Gastrocnemius medialis (tissue), 4 donors: Measurements from ENCODE around the gene SLC35G1. TPM values are rescaled to one million over a fixed set of nuclear protein-coding genes. Genes with fewer than 3 reads are reported as not detected.
A peak's percentile ranks its signal among the peaks of the same experiment; 100 is the strongest.

Experiments used
- ATAC-seq, 2 donors: fragments of 150-250 bp; one replicate each; pipeline ENCODE4 v1.9.1; 2016
- DNase-seq, 2 donors: peaks; one replicate each; pipeline ENCODE4 v3.0.0-alpha.2; 2019
- H3K27ac ChIP-seq, 4 donors: fragments of 200-600 bp; sonication (generic); 1 replicate in 1 of 4; 2 replicates in 3 of 4; pipeline ENCODE4 v1.5.1; 2016 to 2018; ENCODE audit warnings: mild to moderate bottlenecking in 2 of 4, moderate library complexity in 1 of 4
- H3K27me3 ChIP-seq, 3 donors: fragments of 200-600 bp; sonication (generic) in 2 of 3; 1 replicate in 1 of 3; 2 replicates in 2 of 3; pipeline versions ENCODE4 v1.5.1 to v1.6.0; 2016 to 2019; ENCODE audit warnings: mild to moderate bottlenecking in 1 of 3, moderate library complexity in 1 of 3
- H3K36me3 ChIP-seq, 2 donors: fragments of 200-600 bp; sonication (generic) in 1 of 2; one replicate each; pipeline ENCODE4 v1.5.1; 2017 to 2018
- H3K4me1 ChIP-seq, 2 donors: fragments of 200-600 bp; sonication (generic) in 1 of 2; one replicate each; pipeline ENCODE4 v1.5.1; 2016 to 2017; ENCODE audit warnings: mild to moderate bottlenecking in 2 of 2
- H3K4me3 ChIP-seq, 4 donors: fragments of 200-600 bp; sonication (generic) in 3 of 4; 1 replicate in 1 of 4; 2 replicates in 3 of 4; pipeline ENCODE4 v1.5.1; 2016 to 2019; ENCODE audit warnings: mild to moderate bottlenecking in 2 of 4
- H3K9me3 ChIP-seq, 3 donors: fragments of 200-600 bp; sonication (generic) in 2 of 3; 1 replicate in 1 of 3; 2 replicates in 2 of 3; pipeline ENCODE4 v1.5.1; 2016 to 2019
- CTCF ChIP-seq, 5 experiments: fragments of 450-650 bp in 3 of 5; fragments of 200-600 bp in 2 of 5; sonication (generic) in 2 of 5; IDR thresholded peaks in 4 of 5; conservative IDR thresholded peaks in 1 of 5; 1 replicate in 4 of 5; 2 replicates in 1 of 5; pipeline ENCODE4 v1.5.1; 2016 to 2019; ENCODE audit warnings: antibody characterized with exemption in 5 of 5, mild to moderate bottlenecking in 3 of 5, moderate library complexity in 3 of 5
- POLR2A ChIP-seq, 2 donors: fragments of 450-650 bp; IDR thresholded peaks; one replicate each; pipeline ENCODE4 v1.6.1; 2017; ENCODE audit warnings: antibody characterized with exemption in 2 of 2, mild to moderate bottlenecking in 2 of 2, moderate library complexity in 2 of 2
- in situ Hi-C, 4 donors: fragments of 200-750 bp; cut with MboI; loops; one replicate each; pipeline versions ENCODE4 v1.15.0 to v1.8.0; 2017; ENCODE audit warnings: low sequenced_read_pairs in 4 of 4
- intact Hi-C: fragments of 100-400 bp; cut with DNase I; formaldehyde crosslinking; loops from one replicate; pipeline ENCODE4 v1.15.1; 2023; ENCODE audit warnings: low total_unique reads
- total RNA-seq, 4 donors: library from RNA; depleted of rRNA; stranded (reverse); fragments of >200 nt; gene quantifications; one replicate each; pipeline versions ENCODE4 v1.1.0 to v1.2.3, GENCODE V29; 2016

The SLC35G1 gene
- total RNA-seq, 4 donors from 2014 or later = 0.78 to 3.4 (median 0.97) TPM

DNA sequence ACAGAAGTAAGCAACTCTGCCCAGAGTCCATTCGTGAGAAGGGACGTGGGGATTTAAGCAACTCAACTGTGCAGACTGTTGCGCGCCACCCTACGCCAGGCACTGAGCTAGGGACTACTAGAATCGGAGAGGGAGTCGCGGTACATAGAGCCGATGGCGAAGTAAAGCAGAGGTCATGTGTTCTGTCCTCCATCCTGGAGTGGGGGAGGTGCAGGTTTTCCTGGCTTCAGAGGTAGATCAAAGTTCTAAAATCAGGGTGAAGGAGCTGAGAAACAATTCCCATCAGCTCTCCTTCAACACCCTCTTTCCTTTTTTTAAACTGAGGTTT, 23.2 kb downstream of the SLC35G1 start:
- no peak overlapping the region for H3K27ac ChIP-seq
- intact Hi-C loops = loop anchor here (5.0 to 10.0 kb wide), 4 partner anchors 75 to 535 kb away; partner anchors contain the start of gene PLCE1
- no peak for ATAC-seq
- no peak for DNase-seq
- in situ Hi-C loops = loop anchor here in 3 of 4 donors (5.0 kb wide), 2 partner anchors 400 to 405 kb away; no protein-coding TSS in a partner anchor
- H3K4me3 ChIP-seq = no peak overlapping the region
- TF ChIP-seq POLR2A (IDR thresholded peaks at IDR 0.05) (no peak), CTCF (IDR thresholded peaks at IDR 0.05 in 4 of 5, conservative IDR thresholded peaks at IDR 0.05 in 1 of 5) (no peak)
- peaks cover 0 to 3% of the 10 kb centered on the region in 2 donors for H3K4me1 ChIP-seq
- H3K36me3 ChIP-seq = no peaks in the 10 kb centered on the region
- H3K9me3 ChIP-seq = no peaks in the 10 kb centered on the region
- no peaks in the 10 kb centered on the region for H3K27me3 ChIP-seq

GRCh38 chr10:93917821-93918220, 24.0 kb downstream of the SLC35G1 start:
- ATAC-seq (no peak), DNase-seq (no peak)
- Histone ChIP-seq H3K4me3 (no peak overlapping the region), H3K27me3 (no peaks in the 10 kb centered on the region), H3K9me3 (no peaks in the 10 kb centered on the region), H3K27ac (no peak overlapping the region), H3K36me3 (no peaks in the 10 kb centered on the region), H3K4me1 (peaks cover 0 to 3% of the 10 kb centered on the region in 2 donors)
- intact Hi-C loops = loop anchor here (5.0 to 10.0 kb wide), 4 partner anchors 74 to 534 kb away; partner anchors contain the start of gene PLCE1
- in situ Hi-C loops = loop anchor here in 3 of 4 donors (5.0 kb wide), 2 partner anchors 399 to 404 kb away; no protein-coding TSS in a partner anchor
- TF ChIP-seq CTCF (IDR thresholded peaks at IDR 0.05 in 4 of 5, conservative IDR thresholded peaks at IDR 0.05 in 1 of 5) = no peak
- no peak for TF ChIP-seq POLR2A (IDR thresholded peaks at IDR 0.05)

GRCh38 chr10:93921338-93921737, 27.6 kb downstream of the SLC35G1 start:
- DNase-seq (no peak), ATAC-seq (no peak)
- H3K36me3 ChIP-seq = no peaks in the 10 kb centered on the region
- H3K4me3 ChIP-seq = no peak overlapping the region
- in situ Hi-C loops (loop anchor here in 1 of 4 donors (10.0 kb wide), 1 partner anchor 393 kb away; no protein-coding TSS in a partner anchor), intact Hi-C loops (no loop called here)
- no peak overlapping the region for H3K27ac ChIP-seq
- H3K4me1 ChIP-seq = peaks cover 0 to 3% of the 10 kb centered on the region in 2 donors
- no peaks in the 10 kb centered on the region for H3K9me3 ChIP-seq
- peak in 1 of 5 experiments; percentile 33 for TF ChIP-seq CTCF (IDR thresholded peaks at IDR 0.05 in 4 of 5, conservative IDR thresholded peaks at IDR 0.05 in 1 of 5)
- TF ChIP-seq POLR2A (IDR thresholded peaks at IDR 0.05) = no peak
- no peaks in the 10 kb centered on the region for H3K27me3 ChIP-seq

DNA sequence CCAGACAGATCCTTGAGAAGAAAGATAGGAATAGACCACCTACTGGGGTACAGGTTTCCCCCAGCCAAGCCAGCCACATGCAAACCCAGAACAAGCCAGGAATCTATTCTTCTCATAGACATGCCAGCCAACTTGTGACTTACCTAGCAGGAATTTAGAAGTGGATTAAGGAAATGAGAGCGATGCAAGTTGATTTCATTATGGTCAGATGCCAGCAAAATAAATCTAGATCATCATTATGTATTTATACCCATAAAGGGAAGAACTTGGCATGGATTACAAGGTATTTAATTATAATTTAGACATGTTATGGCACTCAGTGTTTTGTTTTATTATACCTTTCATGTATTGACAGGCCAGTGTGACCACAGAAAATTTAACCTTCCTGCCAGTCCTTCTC, 32.8 kb downstream of the SLC35G1 start:
- in situ Hi-C loops = loop anchor here in 1 of 4 donors (10.0 kb wide), 1 partner anchor 388 kb away; no protein-coding TSS in a partner anchor
- no peak overlapping the region for H3K4me3 ChIP-seq

More for the DNA sequence above, 32.8 kb downstream of the SLC35G1 start:
- ATAC-seq (no peak), DNase-seq (no peak)
- intact Hi-C loops = no loop called here
- Histone ChIP-seq H3K4me1 (no peaks in the 10 kb centered on the region), H3K36me3 (no peaks in the 10 kb centered on the region), H3K27me3 (no peaks in the 10 kb centered on the region), H3K27ac (no peak overlapping the region), H3K9me3 (no peaks in the 10 kb centered on the region)
- no peak for TF ChIP-seq POLR2A (IDR thresholded peaks at IDR 0.05)
- no peak for TF ChIP-seq CTCF (IDR thresholded peaks at IDR 0.05 in 4 of 5, conservative IDR thresholded peaks at IDR 0.05 in 1 of 5)
